HG03139 (cell line): Measurements from ENCODE around the gene MRPL10.

Experiments used
- ATAC-seq: cut with Tn5 transposase; IDR thresholded peaks from one replicate; pipeline ENCODE4 v1.9.1; 2021; ENCODE audit not compliant: unreplicated experiment

MRPL10 gene

GRCh38 chr17:47860386-47860785 is 29.0 kb upstream of the MRPL10 start:
- no peak for ATAC-seq

- ATAC-seq = no peak
Measured at GRCh38 chr17:47857551-47858455, 26.5 kb upstream of the MRPL10 start.

GRCh38 chr17:47856830-47857229 is 25.5 kb upstream of the MRPL10 start:
- no peak for ATAC-seq

- ATAC-seq = no peak
Measured at GRCh38 chr17:47855737-47856136, 24.4 kb upstream of the MRPL10 start.

GRCh38 chr17:47853616-47854015 is 22.3 kb upstream of the MRPL10 start:
- no peak for ATAC-seq

GRCh38 chr17:47852113-47852949 is 21.0 kb upstream of the MRPL10 start:
- ATAC-seq = no peak

GRCh38 chr17:47851764-47852112 is 20.4 kb upstream of the MRPL10 start:
- ATAC-seq = no peak

- no peak for ATAC-seq
Measured at GRCh38 chr17:47850692-47851573, 19.6 kb upstream of the MRPL10 start, which contains the start of gene SP6. SP6 (minus strand) TSS chr17:47851163; CDS start chr17:47848429, 2,734 bp downstream.

- ATAC-seq = no peak
Measured at GRCh38 chr17:47850373-47850691, 19.0 kb upstream of the MRPL10 start.

- no peak for ATAC-seq
Measured at GRCh38 chr17:47848198-47848513, 16.8 kb upstream of the MRPL10 start.

GRCh38 chr17:47847341-47848197 is 16.2 kb upstream of the MRPL10 start:
- ATAC-seq = no peak

GRCh38 chr17:47846716-47847340 is 15.5 kb upstream of the MRPL10 start:
- no peak for ATAC-seq

- ATAC-seq = no peak
Measured at GRCh38 chr17:47845716-47846075, 14.4 kb upstream of the MRPL10 start.

- ATAC-seq = no peak
Measured at GRCh38 chr17:47844814-47845715, 13.7 kb upstream of the MRPL10 start.

- no peak for ATAC-seq
Measured at GRCh38 chr17:47844227-47844626, 12.9 kb upstream of the MRPL10 start.

- no peak for ATAC-seq
Measured at GRCh38 chr17:47843391-47843730, 12.0 kb upstream of the MRPL10 start.

GRCh38 chr17:47841488-47842291 is 10.3 kb upstream of the MRPL10 start:
- no peak for ATAC-seq
